ENCODE data around the gene SMAD3. TPM values are rescaled to one million over a fixed set of nuclear protein-coding genes. Genes with fewer than 3 reads are reported as not detected.

Gene SMAD3
- total and polyA plus RNA-seq, 4 donors = 10.9 to 41.6 (median 23.4) TPM

DNA sequence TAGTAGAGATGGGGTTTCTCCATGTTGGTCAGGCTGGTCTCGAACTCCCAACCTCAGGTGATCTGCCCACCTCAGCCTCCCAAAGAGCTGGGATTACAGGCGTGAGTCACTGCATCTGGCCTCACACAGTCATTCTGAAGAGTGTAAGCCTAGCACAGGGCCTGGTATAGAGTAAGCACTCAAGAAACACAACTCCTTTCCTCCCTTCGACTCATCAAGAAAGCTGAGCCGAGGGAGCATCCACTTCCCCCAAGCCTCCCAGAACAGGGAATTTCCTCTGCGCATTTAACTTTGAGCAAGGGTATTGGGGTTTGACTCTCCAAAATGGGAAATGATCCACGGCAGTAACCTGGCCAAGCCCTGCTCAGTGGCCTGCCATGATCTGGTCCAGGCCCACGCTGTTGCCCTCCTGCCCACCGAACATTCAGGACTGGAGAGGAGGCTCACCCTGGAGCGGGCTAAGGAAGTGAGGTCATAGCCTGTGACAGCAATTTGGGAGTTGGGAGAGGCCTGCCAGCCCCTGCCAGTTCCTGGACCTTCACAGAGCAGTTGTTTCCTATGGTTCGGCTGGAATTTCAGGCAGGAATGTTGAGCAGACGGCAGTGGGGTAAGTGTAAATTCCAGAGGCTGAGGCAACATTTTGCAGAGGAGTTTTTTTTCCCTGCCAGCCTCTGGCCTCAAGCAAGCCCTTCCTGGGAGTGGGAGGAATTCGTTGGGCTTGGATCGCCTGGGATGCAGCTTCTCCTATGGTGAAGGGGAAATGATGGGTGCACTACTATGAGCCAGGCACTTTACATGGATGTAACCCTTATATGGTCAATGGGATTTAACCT is 21.2 kb upstream of the SMAD3 start:
- no peaks in the 10 kb centered on the region for H3K36me3 ChIP-seq (ENCODE audit: control insufficient read depth in 4 of 4, insufficient read depth in 4 of 4, low read length in 4 of 4)
- H3K27me3 ChIP-seq (ENCODE audit: control insufficient read depth in 3 of 3, insufficient read depth in 3 of 3, low read length in 2 of 3) = no peaks in the 10 kb centered on the region
- no peaks in the 10 kb centered on the region for H3K9me3 ChIP-seq (ENCODE audit: control insufficient read depth in 4 of 4, insufficient read depth in 3 of 4, low read length in 3 of 4)
- 70 to 83% methylated on average over 13 of the region's 13 CpGs for WGBS, 2 donors
- TF ChIP-seq, protein P1, sequence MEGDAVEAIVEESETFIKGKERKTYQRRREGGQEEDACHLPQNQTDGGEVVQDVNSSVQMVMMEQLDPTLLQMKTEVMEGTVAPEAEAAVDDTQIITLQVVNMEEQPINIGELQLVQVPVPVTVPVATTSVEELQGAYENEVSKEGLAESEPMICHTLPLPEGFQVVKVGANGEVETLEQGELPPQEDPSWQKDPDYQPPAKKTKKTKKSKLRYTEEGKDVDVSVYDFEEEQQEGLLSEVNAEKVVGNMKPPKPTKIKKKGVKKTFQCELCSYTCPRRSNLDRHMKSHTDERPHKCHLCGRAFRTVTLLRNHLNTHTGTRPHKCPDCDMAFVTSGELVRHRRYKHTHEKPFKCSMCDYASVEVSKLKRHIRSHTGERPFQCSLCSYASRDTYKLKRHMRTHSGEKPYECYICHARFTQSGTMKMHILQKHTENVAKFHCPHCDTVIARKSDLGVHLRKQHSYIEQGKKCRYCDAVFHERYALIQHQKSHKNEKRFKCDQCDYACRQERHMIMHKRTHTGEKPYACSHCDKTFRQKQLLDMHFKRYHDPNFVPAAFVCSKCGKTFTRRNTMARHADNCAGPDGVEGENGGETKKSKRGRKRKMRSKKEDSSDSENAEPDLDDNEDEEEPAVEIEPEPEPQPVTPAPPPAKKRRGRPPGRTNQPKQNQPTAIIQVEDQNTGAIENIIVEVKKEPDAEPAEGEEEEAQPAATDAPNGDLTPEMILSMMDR (IDR thresholded peaks at IDR 0.05; ENCODE audit: control extremely low read depth, extremely low read depth) = no peak
- H3K27ac ChIP-seq (ENCODE audit: low read depth in 1 of 2, low read length in 1 of 2) = peak overlapping the region in 1 of 2 donors; percentile 82
- peaks cover 4 to 34% (median 10%) of the 10 kb centered on the region in 5 donors for H3K4me1 ChIP-seq (ENCODE audit: control insufficient read depth in 5 of 5, insufficient read depth in 5 of 5, low read length in 5 of 5)
- no peak overlapping the region for H3K4me3 ChIP-seq
- no peak overlapping the region for H3K9ac ChIP-seq (ENCODE audit: insufficient read depth in 1 of 2, low read length in 2 of 2)
- no peak for ATAC-seq (ENCODE audit: insufficient read depth, low FRiP score)
- peak; percentile 76 to 78 (median 77) for DNase-seq

DNA sequence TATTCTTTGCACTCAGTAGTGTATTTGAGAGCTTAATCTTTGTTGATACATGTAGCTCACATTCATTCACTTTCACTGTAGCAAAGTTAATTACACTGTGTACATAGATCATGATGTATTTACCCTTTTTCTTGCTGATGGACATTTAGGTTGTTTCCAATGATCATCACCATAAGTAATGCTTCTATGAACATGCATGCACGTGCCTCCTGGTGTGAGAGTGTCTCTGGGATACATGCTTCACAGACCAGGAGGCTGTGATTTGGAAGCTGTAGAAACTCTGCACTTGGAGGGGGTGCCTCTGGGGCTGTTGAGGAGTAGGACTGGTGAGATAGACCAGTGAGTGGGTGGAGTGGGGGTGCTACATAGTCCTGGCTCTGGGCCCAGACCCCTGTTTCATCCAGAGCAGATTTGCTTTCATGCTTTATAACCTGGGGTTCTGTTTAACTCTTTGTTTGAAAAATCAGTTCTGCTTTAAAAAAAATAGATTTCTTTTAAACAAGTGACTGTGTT is 18.2 kb upstream of the SMAD3 start:
- Histone ChIP-seq H3K4me3 (no peak overlapping the region), H3K9me3 (ENCODE audit: control insufficient read depth in 4 of 4, insufficient read depth in 3 of 4, low read length in 3 of 4) (no peaks in the 10 kb centered on the region), H3K4me1 (ENCODE audit: control insufficient read depth in 5 of 5, insufficient read depth in 5 of 5, low read length in 5 of 5) (peaks cover 11 to 42% (median 21%) of the 10 kb centered on the region in 5 donors), H3K36me3 (ENCODE audit: control insufficient read depth in 4 of 4, insufficient read depth in 4 of 4, low read length in 4 of 4) (no peaks in the 10 kb centered on the region), H3K27ac (ENCODE audit: low read depth in 1 of 2, low read length in 1 of 2) (no peak overlapping the region), H3K9ac (ENCODE audit: insufficient read depth in 1 of 2, low read length in 2 of 2) (no peak overlapping the region), H3K27me3 (ENCODE audit: control insufficient read depth in 3 of 3, insufficient read depth in 3 of 3, low read length in 2 of 3) (no peaks in the 10 kb centered on the region)
- ATAC-seq (ENCODE audit: insufficient read depth, low FRiP score) (no peak), DNase-seq (no peak)
- 80 to 90% methylated on average over 1 of the region's 1 CpG for WGBS, 2 donors
- TF ChIP-seq, protein P1 (IDR thresholded peaks at IDR 0.05; ENCODE audit: control extremely low read depth, extremely low read depth) = no peak

DNA sequence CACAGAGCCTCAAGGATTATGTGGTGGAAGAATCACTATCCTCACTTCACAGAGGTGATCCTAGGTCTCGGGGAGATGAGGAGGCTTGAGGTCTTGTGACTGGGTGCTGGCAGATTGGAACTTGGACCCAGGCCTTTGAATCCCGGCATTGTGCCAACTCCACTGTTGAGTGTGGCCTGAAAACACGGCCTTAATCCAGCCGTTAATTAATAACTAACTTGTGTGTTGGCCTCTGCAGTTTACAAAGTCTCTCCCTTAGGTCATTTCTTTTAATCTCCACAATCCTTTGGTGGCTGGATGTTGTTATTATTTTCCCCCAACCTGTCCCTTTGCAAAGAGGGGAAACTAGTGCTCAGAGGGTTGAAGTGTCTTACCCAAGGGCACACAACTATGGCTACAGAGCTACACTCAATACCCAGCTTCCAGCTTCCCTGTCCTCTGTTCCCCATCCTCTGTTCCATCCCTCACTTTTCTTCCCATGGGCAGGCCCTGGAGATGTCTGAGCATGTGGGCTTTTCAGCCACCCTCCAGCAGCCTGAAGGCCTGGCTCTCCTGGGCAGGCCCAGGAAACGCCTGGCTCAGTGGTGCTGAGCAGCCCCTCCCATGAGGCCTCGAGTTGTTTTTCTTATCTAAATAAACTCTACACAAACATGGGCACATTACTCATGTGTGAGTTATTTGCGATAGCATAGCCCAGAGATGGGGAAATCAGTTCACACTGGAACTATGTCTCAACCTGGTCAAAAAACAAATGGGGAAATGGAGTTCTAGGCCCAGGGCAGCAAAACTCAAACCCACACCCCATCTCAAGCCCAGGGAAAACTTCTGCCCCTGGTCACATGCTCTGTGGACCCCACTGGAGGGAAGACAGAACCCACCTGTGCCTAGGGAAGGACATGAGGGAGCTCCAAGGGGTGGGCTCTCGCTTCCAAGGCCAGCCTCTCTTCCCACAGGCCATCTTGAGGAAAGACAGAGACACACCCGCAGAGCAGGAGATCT is 16.8 kb upstream of the SMAD3 start:
- peaks cover 11 to 42% (median 21%) of the 10 kb centered on the region in 5 donors for H3K4me1 ChIP-seq (ENCODE audit: control insufficient read depth in 5 of 5, insufficient read depth in 5 of 5, low read length in 5 of 5)
- 55 to 71% methylated on average over 9 of the region's 9 CpGs for WGBS, 2 donors
- DNase-seq (peak in 2 of 3 donors; percentile 53 to 65), ATAC-seq (ENCODE audit: insufficient read depth, low FRiP score) (peak; percentile 88)
- TF ChIP-seq, protein P1 (IDR thresholded peaks at IDR 0.05; ENCODE audit: control extremely low read depth, extremely low read depth) = no peak
- H3K4me3 ChIP-seq = no peak overlapping the region
- no peaks in the 10 kb centered on the region for H3K9me3 ChIP-seq (ENCODE audit: control insufficient read depth in 4 of 4, insufficient read depth in 3 of 4, low read length in 3 of 4)
- H3K9ac ChIP-seq (ENCODE audit: insufficient read depth in 1 of 2, low read length in 2 of 2) = no peak overlapping the region
- peak overlapping the region in 1 of 2 donors; percentile 93 for H3K27ac ChIP-seq (ENCODE audit: low read depth in 1 of 2, low read length in 1 of 2)
- no peaks in the 10 kb centered on the region for H3K36me3 ChIP-seq (ENCODE audit: control insufficient read depth in 4 of 4, insufficient read depth in 4 of 4, low read length in 4 of 4)
- H3K27me3 ChIP-seq (ENCODE audit: control insufficient read depth in 3 of 3, insufficient read depth in 3 of 3, low read length in 2 of 3) = no peaks in the 10 kb centered on the region
